OCI-LY7 (cell line): ENCODE measurements around the gene ACSS1. TPM values are rescaled to one million over a fixed set of nuclear protein-coding genes. Genes with fewer than 3 reads are reported as not detected.
A peak's percentile ranks its signal among the peaks of the same experiment; 100 is the strongest.

Source experiments
- BruUV-seq: library from RNA; stranded (reverse); fragments of 400-500 nt; replicated peaks from 2 replicates; lab custom pipeline; 2021; lab: Mats Ljungman, UMichigan
- CTCF ChIA-PET: fragments of 300-600 bp; sonication (Branson Sonifier 250); formaldehyde crosslinking; loops from one replicate; lab custom pipeline; 2022; ENCODE audit warnings: antibody characterized with exemption; ENCODE audit not compliant: unreplicated experiment; lab: Charles Lee
- POLR2A ChIA-PET: fragments of 300-600 bp; sonication (Branson Sonifier 250); formaldehyde crosslinking; loops from one replicate; lab custom pipeline; 2022; ENCODE audit warnings: antibody characterized with exemption; lab: Charles Lee
- DNase-seq: peaks from one replicate; pipeline ENCODE4 v3.0.0-alpha.2; 2015; ENCODE audit warnings: low spot score
- H2AFZ ChIP-seq: fragments of 200-600 bp; sonication (generic), shearing (Covaris generic); 2 replicates; pipeline ENCODE4 v1.6.1; 2014; ENCODE audit warnings: mild to moderate bottlenecking, antibody characterized with exemption, low read length, moderate library complexity
- H3K27ac ChIP-seq: fragments of 200-600 bp; sonication (generic); 2 replicates; pipeline ENCODE4 v1.5.1; 2014; ENCODE audit warnings: mixed run types, low read depth, mild to moderate bottlenecking, moderate library complexity, low read length, inconsistent platforms; ENCODE audit not compliant: poor library complexity, severe bottlenecking
- H3K36me3 ChIP-seq: fragments of 200-600 bp; sonication (generic); 2 replicates; pipeline ENCODE4 v1.6.1; 2014; ENCODE audit warnings: mild to moderate bottlenecking, antibody characterized with exemption, low read length, moderate library complexity, mixed read lengths; ENCODE audit not compliant: insufficient read depth
- H3K4me1 ChIP-seq: fragments of 200-600 bp; sonication (generic); 2 replicates; pipeline ENCODE4 v1.5.1; 2014; ENCODE audit warnings: mild to moderate bottlenecking, low read length; ENCODE audit not compliant: insufficient read depth, poor library complexity, severe bottlenecking
- H3K4me2 ChIP-seq: fragments of 200-600 bp; sonication (generic); 2 replicates; pipeline ENCODE4 v1.6.1; 2014; ENCODE audit warnings: mild to moderate bottlenecking, low read length
- H3K4me3 ChIP-seq: fragments of 200-600 bp; sonication (generic); 2 replicates; pipeline ENCODE4 v1.5.1; 2014; ENCODE audit warnings: mild to moderate bottlenecking, low read depth, low read length; ENCODE audit not compliant: poor library complexity, severe bottlenecking
- H3K79me2 ChIP-seq: fragments of 200-600 bp; sonication (generic); 2 replicates; pipeline ENCODE4 v1.6.1; 2016; ENCODE audit warnings: low read depth, mild to moderate bottlenecking, low read length, moderate library complexity, mixed read lengths; ENCODE audit not compliant: insufficient read depth
- H3K9me2 ChIP-seq: fragments of 200-600 bp; sonication (generic); 2 replicates; pipeline ENCODE4 v1.6.1; 2016; ENCODE audit warnings: mild to moderate bottlenecking, low read length, mixed read lengths; ENCODE audit not compliant: insufficient read depth
- H3K9me3 ChIP-seq: fragments of 200-600 bp; sonication (generic); 2 replicates; pipeline ENCODE4 v1.6.1; 2014; ENCODE audit warnings: mild to moderate bottlenecking, mixed run types, low read length, mixed read lengths
- H4K20me1 ChIP-seq: fragments of 200-600 bp; sonication (generic); 2 replicates; pipeline ENCODE4 v1.6.1; 2014; ENCODE audit warnings: mild to moderate bottlenecking, antibody characterized with exemption, low read length, moderate library complexity, mixed read lengths; ENCODE audit not compliant: insufficient read depth
- CTCF ChIP-seq: fragments of 200-600 bp; sonication (generic); conservative IDR thresholded peaks from 2 replicates; pipeline ENCODE4 v1.5.1; 2014; ENCODE audit warnings: mild to moderate bottlenecking, antibody characterized with exemption, low read length, moderate library complexity, mixed read lengths
- EZH2phosphoT487 ChIP-seq: fragments of 200-600 bp; sonication (generic); IDR thresholded peaks from 2 replicates; pipeline ENCODE4 v1.6.1; 2018; ENCODE audit warnings: low read depth, borderline replicate concordance, mild to moderate bottlenecking, mixed run types, antibody characterized with exemption, low read length, moderate library complexity, mixed read lengths
- intact Hi-C: fragments of 100-400 bp; cut with micrococcal nuclease; formaldehyde crosslinking; loops from one replicate; pipeline ENCODE4 v1.10.0; 2022; ENCODE audit not compliant: unreplicated experiment
- total RNA-seq, 2 experiments: library from RNA; depleted of rRNA in 1 of 2; stranded (reverse); fragments of >200 nt in 1 of 2; shearing (Covaris generic) in 1 of 2; gene quantifications; 2 replicates each; pipeline ENCODE4 v1.2.3, GENCODE V29; 2014 to 2022

Gene ACSS1
- total RNA-seq, 2 experiments from 2014 or later = 0.35 to 0.40 TPM

DNA sequence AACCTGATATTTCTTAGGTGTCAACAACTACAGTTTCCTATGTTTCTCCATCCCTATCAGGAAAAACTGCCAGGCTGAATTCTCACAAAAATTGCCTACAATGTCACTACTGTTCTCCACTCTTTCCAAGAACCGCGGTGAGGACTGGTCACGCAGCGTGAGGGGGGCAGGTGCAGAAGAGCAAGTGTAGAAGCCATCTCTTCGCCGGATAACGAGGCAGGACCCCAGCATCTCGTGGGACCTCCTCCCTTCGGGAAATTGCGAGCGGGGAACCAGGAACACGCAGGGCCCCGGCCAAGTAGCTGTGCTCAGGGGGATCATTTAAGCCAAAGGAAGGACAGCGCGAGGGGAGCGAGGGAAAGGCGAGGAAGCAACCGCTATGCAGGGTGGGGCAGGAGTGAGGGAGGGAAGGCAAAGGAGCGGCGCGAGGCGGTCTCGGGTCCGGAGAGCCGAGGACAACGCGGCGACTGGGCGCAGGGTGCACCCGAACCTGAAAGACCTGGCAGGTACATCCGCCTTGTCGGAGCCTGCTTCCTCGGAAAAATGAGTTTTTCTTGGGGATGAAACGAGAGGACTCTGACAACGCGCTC lies 65.9 kb downstream of the ACSS1 start:
- H3K4me1 ChIP-seq = peaks cover 28% of the 10 kb centered on the region
- H3K9me2 ChIP-seq = no peaks in the 10 kb centered on the region
- H3K9me3 ChIP-seq = no peaks in the 10 kb centered on the region
- H3K4me3 ChIP-seq = peak overlapping the region; percentile 86
- H2AFZ ChIP-seq = peak overlapping the region; percentile 80; the same call in 1 of the 2 replicates
- POLR2A ChIA-PET = no interaction called here
- no peak overlapping the region for H3K27ac ChIP-seq
- peaks cover 16% of the 10 kb centered on the region; the same call in 1 of the 2 replicates for H3K79me2 ChIP-seq
- CTCF ChIA-PET = interaction anchor here (0.5 kb wide), 1 partner anchor 206 kb away, joined by 3 read pairs; no protein-coding TSS in a partner anchor
- no peak for TF ChIP-seq EZH2phosphoT487
- no peak for TF ChIP-seq CTCF
- H4K20me1 ChIP-seq = peaks cover 12% of the 10 kb centered on the region
- H3K4me2 ChIP-seq = peak overlapping the region; percentile 92
- intact Hi-C loops = loop anchor here (1.0 to 10.0 kb wide), 3 partner anchors 255 to 633 kb away; partner anchors contain the start of genes NANP and PYGB
- H3K36me3 ChIP-seq = peaks cover 11% of the 10 kb centered on the region
- BruUV-seq = no TSS peak
- DNase-seq = peak; percentile 18

DNA sequence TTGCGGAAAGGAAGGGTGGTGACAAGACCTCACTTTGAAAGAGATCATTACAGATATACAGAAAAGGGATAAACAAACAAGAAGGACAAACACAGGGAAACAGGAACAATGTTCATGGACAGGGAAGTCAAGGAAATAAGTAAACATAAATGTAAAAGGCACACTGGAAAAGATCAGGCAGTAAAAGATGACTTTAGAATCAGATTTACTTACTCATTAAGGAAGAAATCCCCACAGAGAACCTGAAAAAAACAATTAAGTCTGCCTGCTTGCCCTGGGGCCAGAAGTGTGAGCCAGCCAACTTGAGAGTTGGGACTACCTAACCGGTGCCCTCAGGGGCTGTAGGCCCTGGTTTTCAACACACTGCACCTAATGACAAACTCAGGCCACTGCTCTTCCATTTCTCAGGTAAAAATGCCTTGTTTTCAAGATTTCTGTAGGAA lies 67.1 kb downstream of the ACSS1 start:
- TF ChIP-seq CTCF (no peak), EZH2phosphoT487 (no peak)
- ChIA-PET POLR2A (no interaction called here), CTCF (no interaction called here)
- intact Hi-C loops = loop anchor here (5.0 to 10.0 kb wide), 2 partner anchors 256 to 634 kb away; partner anchors contain the start of genes NANP and PYGB
- H4K20me1 ChIP-seq = peaks cover 16% of the 10 kb centered on the region
- peaks cover 16% of the 10 kb centered on the region; the same call in 1 of the 2 replicates for H3K79me2 ChIP-seq
- H2AFZ ChIP-seq = no peak overlapping the region
- no peaks in the 10 kb centered on the region for H3K9me3 ChIP-seq
- peak overlapping the region; percentile 92 for H3K4me2 ChIP-seq
- H3K4me3 ChIP-seq = peak overlapping the region; percentile 86
- DNase-seq = peak; percentile 5
- peaks cover 13% of the 10 kb centered on the region for H3K36me3 ChIP-seq
- no peak overlapping the region for H3K27ac ChIP-seq
- H3K9me2 ChIP-seq = no peaks in the 10 kb centered on the region
- no TSS peak for BruUV-seq
- peaks cover 28% of the 10 kb centered on the region for H3K4me1 ChIP-seq

- BruUV-seq = no TSS peak
- intact Hi-C loops = no loop called here
- H4K20me1 ChIP-seq = peaks cover 16% of the 10 kb centered on the region
- H3K4me3 ChIP-seq = no peak overlapping the region
- peaks cover 16% of the 10 kb centered on the region; the same call in 1 of the 2 replicates for H3K79me2 ChIP-seq
- H3K4me2 ChIP-seq = no peak overlapping the region
- ChIA-PET CTCF (no interaction called here), POLR2A (no interaction called here)
- H3K27ac ChIP-seq = no peak overlapping the region
- peaks cover 27% of the 10 kb centered on the region for H3K4me1 ChIP-seq
- H3K9me2 ChIP-seq = no peaks in the 10 kb centered on the region
- peaks cover 13% of the 10 kb centered on the region for H3K36me3 ChIP-seq
- no peaks in the 10 kb centered on the region for H3K9me3 ChIP-seq
- no peak for DNase-seq
- no peak overlapping the region for H2AFZ ChIP-seq
- no peak for TF ChIP-seq EZH2phosphoT487
- no peak for TF ChIP-seq CTCF
Observed at GRCh38 chr20:24989162-24989561, 68.8 kb downstream of the ACSS1 start.
